CD4-positive, alpha-beta T cell treated with Interleukin-6 for 4 hours (primary cell): ENCODE measurements around the gene DYNLRB1.

ENCODE experiments used
- DNase-seq: peaks from one replicate; pipeline ENCODE4 v3.0.0-alpha.2; 2020; ENCODE audit warnings: mixed read lengths

DYNLRB1 gene

GRCh38 chr20:34559311-34560140, 43.3 kb downstream of the DYNLRB1 start:
- no peak for DNase-seq

DNA sequence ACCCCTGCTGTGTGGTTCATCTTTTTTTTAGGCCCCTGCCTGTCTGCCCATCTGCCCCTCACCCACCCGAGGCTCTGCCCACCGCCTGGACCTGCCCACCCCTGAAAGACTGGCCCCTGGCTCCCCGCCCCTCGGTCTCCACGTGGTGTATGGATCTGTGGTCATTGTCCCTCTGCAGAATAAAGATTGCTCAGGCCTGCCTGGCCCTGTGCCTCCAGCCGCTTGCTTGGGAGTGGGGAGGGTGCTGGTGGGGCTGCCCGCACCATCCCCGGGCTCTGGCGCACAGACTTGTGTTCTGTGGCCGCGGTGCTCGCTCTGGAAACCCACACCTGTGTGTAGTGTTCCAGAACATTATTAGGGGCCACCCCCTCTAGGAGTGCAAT, 43.9 kb downstream of the DYNLRB1 start:
- DNase-seq, result no peak

DNA sequence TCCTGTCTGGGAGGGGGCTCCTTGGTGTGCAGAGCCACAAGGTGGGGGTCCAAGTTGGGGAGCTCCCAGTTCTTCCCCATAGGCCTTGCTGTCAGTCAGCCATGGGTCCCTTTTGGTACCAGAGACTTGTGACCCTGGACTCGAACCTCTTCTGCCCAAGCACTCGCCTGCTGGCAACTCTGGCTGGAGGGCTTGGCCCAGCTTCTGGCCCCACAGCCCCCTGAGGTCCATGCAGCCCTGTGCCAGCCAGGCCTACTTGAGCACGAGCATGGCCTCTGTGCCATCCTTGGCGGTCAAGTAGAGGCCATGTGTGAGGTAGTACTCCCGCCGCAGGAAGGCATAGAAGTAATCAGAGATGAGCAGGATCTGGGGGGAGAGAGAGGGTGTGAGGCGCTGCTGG, 44.4 kb downstream of the DYNLRB1 start:
- no peak for DNase-seq

DNA sequence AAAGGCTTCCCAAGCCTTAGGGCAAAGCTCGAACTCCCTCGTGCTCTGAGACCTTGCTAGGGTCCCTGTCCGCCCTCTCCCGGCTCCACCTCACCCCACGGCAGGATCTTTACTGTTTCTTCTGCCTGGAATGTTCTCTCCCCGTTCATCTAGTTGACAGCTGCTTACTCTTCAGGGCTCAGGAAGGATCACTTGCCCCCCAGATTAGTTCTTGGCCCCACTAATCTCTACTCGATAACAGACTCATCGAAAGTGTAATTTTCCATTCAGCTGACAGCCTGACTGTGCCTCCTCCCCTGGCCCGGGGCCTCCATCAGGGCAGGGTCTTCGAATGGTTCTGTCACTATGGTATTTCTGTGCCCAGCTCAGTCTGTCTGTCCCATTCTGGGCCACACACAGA, 45.4 kb downstream of the DYNLRB1 start:
- no peak for DNase-seq

DNA sequence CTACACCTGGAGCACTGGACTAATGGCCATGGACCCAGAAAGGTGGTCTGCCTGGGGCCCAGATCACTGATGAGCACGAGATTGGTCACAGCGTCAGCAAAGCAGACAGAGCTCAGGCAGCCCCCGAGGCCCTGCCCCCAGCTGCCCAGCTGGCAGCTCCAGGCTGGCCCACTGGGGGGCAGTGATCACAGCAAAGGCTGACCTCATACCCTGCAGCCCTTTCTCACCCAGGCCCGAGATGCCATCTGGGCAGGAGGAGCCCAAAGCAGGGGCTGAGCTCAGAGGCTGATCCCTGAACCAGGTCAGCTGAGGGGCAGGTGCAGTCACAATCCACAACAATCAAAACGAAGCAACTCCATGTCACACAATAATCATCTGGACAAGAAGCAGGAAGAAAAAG, 46.4 kb downstream of the DYNLRB1 start:
- no peak for DNase-seq

GRCh38 chr20:34564833-34565232, 48.6 kb downstream of the DYNLRB1 start:
- DNase-seq, result no peak

- DNase-seq, result no peak
Measured at GRCh38 chr20:34566978-34567891, 51.0 kb downstream of the DYNLRB1 start.

DNA sequence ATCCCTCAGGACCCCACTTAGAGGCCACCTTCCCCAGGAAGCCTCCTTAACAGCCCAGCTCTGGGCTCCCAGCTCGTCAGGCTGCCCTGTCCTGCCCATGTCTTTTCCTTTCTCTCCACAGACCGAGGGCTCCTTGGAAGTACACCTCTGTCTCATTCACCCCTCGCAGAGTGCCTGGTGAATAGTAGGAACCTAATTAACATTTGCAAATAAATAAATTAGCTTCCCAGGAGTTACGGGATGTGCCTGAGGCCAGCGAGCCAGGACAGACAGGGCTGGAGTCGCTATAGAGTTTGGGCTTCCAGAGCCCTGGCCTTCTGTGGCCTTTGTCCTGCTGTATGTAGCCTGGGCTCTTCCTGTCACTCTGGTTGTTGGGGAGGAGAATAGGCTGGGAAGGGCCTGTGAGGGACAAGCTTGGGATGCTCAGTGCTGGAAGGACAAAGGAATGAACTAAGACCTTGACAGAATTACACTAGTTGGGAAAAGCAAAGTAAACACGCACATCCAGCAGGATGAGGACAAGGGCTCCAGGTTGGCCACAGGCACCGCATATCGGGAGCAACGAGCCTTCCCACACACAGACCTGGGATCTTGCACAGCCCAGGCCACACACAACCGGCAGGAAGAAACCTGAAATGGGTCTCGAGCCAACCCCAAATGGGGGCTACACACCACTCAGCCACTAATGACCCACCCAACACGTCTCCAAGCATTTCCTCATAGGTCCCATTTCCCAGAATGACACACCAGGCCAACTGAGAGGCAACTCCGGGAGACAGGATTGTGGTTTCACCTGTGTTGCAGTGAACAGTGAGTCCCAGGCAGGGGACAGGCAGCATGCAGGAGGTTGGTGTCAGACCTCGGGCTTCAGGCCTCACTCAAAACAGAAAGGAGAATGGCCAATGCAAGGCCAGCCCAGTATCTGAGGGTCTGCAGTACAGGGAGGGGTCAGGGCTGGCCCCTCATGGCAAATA, 52.0 kb downstream of the DYNLRB1 start:
- DNase-seq, result no peak

GRCh38 chr20:34569598-34569997, 53.4 kb downstream of the DYNLRB1 start:
- no peak for DNase-seq

GRCh38 chr20:34570859-34571306, 54.7 kb downstream of the DYNLRB1 start:
- no peak for DNase-seq

- DNase-seq, result no peak
Measured at GRCh38 chr20:34571753-34572152, 55.5 kb downstream of the DYNLRB1 start.

DNA sequence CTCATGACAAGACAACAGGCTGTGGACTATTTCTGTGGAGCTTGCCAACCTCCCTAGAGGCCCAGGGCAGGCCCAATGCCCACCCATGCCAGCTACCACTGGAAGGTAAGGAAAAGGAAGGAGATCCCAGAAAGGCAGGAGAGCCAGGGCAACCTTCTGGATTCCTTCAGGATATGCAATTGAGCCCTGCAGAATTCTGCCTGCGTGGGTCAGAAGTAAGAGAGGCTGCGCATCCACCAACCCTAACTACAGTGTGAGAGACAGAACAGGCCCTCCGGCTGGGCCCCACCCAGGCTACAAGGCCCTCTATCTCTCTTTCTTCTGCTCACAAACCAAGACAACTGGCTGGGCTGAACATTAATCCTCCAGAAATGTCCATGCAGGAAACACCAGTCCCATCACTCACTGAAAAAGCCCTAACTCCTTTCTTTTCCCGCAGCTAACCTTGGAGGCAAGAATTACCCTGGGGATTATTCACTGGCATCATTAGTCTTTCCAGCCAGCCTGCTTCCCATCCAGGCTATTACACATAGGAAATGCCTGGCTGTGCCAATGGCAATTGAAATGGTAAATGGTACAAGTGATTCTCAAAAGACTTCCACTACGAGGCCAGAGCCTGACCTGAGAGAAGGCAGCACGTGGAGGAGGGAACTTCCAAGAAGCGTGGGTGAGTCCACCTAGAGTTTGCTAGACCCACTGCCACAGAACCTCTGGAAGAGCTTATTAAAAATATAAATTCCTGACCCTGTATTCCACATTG, 57.5 kb downstream of the DYNLRB1 start:
- no peak for DNase-seq

DNA sequence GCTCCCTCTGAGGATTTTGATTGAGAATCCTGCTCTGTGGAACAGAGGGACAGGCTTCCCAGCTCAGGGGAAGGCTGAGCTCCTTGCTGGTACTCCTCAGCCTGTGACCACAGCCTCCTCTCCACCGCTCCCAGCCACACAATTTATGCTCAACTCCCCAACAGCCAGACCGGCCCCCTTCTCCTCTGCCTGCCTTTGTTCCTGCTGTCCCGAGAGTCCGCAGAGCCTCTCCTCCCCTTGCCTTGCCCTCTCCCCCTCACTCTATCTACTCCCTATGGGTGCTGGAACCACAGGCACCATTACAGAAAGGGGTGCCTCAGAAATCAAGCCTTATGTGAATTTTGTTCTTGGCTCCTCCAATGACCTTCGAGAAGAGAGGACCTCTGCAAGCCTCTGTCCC, 58.2 kb downstream of the DYNLRB1 start:
- no peak for DNase-seq

GRCh38 chr20:34574861-34575260, 58.6 kb downstream of the DYNLRB1 start:
- DNase-seq, result no peak

DNA sequence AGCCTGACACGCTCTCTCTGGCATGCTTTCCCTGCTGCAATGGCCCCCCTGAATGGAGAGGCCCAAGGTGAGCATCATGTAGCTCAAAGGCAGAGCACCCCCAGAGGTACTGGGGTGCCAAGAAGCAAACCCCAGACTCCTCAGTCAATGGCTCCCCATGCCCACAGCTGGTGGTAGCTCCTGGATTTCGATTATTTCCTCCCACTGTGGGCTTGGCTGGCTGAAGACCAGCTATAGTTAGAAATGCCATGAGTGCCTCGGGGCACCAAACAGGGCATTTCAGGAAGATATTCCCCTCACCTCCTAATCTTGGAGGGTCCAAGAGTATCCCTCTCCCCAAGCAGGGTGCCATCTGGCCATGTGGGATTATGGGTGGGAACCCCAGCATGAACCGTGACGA, 59.0 kb downstream of the DYNLRB1 start:
- no peak for DNase-seq

DNA sequence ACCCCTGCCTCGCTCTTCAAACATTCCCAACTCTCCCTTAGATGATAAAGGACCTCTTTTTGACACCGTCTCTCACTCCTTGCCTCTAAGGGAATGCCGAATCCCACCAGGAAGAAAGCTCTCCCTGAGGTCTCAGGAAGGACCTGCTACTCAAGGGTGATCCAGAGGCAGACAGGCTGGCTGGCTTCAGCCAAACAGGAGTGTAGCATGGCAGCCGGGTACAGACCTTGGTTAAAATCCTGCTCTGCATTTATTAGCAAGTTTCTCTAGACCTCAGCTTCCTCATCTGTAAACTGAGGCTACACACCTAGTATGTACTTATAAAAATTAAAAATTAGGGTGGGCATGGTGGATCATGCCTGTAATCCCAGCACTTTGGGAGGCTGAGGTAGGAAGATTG, 59.5 kb downstream of the DYNLRB1 start:
- no peak for DNase-seq

- DNase-seq, result no peak
Measured at GRCh38 chr20:34577061-34577460, 60.8 kb downstream of the DYNLRB1 start.

- no peak for DNase-seq
Measured at GRCh38 chr20:34578025-34578424, 61.8 kb downstream of the DYNLRB1 start.

GRCh38 chr20:34578521-34578920, 62.3 kb downstream of the DYNLRB1 start:
- no peak for DNase-seq

DNA sequence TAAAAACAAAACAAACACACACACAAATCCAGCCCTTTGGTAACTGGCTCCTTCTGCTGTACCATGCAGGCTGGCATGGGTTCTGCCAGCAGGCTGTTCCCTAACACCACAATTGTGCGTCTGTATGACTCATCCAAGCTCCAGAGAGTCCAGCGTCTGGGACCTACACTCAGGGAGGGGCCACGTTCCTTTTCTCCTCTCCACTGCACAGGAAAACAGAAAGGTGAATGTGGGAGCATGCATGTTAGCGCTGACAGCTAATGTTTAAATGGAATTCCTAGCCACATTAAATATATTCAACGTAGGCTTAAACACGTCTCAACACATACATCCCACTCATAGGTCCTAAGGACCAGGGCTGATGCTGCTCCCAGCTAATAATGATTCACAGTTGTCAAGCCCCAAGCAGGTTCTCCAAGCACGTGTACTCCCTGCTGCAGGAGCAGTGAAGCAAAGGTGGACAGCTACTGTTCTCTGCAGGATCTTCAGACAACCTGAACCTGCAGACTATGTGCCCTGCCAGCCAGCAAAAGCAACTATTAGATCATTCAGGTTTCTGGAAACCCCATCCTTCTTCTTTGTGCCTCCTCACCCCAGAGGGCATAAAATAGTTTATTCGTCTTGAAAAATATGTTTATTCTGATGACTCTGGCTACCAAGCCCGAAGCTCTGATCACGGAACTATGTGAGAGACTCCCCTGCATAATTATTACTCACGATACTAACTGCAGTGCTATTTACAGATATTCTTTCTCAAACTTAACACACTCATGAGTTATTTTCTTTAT, 63.2 kb downstream of the DYNLRB1 start:
- no peak for DNase-seq
